ENCODE data around the gene CALCOCO1.

CALCOCO1 gene

DNA sequence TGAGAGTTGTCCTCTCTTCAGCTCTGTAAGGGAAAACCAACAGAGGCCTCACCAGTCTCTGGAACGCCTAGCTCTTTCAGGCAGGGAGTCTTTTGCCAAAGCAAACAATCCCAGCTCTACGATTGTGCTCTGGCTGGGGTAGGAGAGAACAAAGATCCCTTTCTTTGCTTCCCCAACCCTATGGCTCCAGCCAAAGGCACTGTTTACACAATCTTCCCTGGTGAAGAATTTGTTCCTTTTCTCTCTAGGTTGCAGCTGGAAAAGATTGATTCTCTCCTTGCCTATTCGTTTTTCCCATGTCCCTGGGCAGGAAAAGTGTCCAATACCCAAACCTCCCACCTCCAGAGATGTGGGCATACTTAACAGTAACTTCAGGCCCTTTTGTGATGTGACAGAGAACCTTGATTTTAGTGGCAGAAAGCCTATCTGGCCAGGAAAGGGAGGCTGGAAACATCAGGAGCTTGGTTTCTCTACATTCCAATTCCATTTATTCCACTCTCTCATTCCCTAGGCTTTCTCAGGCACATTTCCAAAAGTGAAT lies 68.2 kb downstream of the CALCOCO1 start:
- H3K4me1 ChIP-seq (ENCODE audit: control insufficient read depth, insufficient read depth, low read length): peaks cover 22% of the 10 kb centered on the region
- H3K27ac ChIP-seq (ENCODE audit: low read depth, low read length): peak overlapping the region; percentile 93
- H3K36me3 ChIP-seq (ENCODE audit: control insufficient read depth, insufficient read depth, low read length): peaks cover 2% of the 10 kb centered on the region
- H3K27me3 ChIP-seq (ENCODE audit: control insufficient read depth, insufficient read depth, low read length): no peaks in the 10 kb centered on the region
- H3K9ac ChIP-seq (ENCODE audit: low read length): no peak overlapping the region
- peak overlapping the region; percentile 34 for H3K4me3 ChIP-seq (ENCODE audit: low read length)

Data from rectal smooth muscle tissue (tissue), 1 donor.